Stimulated activated CD4-positive, alpha-beta T cell treated with anti-CD3 and anti-CD28 coated beads, TNF-alpha, amount 100 ng/mL, for 4 hours (primary cell): ENCODE data around the gene MRPS21.

ENCODE experiments used
- DNase-seq, 3 experiments: peaks; one replicate each; pipeline ENCODE4 v3.0.0-alpha.2; 2020; ENCODE audit warnings: low read depth in 3 of 3

The MRPS21 gene

DNA sequence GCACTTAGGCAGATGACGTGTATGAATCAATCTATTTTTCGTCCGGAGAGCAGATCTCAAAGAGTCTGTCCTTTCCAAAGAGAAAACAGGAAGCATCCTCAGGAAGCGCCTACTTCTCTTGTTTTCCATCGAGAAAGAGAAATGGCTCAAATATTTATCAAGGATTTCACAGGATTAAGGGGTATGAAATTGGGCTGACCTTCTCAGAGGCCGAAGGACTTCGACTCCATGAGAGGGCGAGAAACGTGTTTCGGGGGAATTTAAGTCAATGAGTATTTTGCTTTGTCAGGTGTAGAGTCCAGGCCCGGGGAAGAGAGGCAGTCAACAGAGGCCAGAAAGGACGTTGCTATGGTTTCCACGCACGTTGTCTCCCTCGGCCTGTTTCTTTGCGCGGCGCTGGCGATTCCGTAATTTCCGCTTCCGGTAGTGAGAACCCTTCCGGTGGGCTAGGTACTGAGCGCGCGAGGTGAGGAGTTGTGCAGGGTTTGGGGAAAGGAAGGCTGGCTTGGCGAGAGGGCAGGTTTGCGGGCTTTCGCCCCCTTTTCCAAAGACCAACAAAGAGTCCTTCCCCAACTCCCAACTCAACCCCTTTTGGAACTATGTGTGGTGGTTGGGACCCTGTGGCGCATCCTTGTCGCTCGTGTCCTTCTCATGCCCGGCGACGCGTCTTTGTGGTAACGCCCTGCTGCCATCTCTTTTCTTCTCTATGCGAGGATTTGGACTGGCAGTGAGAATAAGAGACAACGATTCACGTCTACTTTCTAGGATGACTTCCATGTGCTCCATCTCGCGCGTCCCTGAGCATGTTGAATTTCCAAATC lies at the start of gene MRPS21:
Gene MRPS21 (plus strand): TSS at position 429 of the 821 bp plus-strand sequence. CDS start 506 bp downstream, outside the sequence.
- peak; percentile 69 to 71 (median 70) for DNase-seq

DNA sequence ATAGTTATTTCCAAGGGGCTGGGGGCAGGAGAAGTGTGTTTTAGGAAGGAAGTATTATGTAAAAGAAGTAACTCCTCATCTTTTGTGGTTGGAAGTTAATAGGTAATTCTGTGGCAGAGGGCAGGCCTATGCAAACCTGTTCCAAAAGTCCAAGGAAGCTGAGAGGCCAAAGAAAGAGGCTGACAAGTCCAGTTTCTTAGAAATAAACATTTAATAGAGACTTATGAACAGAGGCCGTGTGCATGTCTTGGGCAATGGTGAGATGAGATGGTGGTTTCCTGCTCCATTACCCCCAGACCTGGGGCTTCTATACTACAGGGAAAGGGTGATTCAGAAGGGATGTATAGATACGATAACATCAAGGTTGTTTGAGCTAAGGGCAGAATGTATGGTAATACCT lies 43.7 kb upstream of the MRPS21 start:
- no peak for DNase-seq

DNA sequence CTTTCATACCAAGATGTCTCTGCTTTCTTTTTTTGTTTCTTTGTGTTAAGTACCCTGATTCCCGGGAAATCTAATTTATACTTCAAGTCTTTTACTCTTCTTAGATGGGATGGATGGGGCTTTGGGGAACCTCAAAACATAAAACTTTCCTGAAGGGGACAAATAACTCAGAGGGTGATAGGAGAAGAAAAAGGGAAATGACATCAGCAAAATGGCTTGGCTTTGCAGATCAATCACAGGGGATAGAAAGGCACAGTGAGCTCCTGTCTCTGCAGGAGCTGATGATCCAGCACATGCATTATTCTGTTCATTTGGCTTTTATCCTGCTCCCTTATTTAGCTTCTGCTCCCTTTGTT lies 37.5 kb upstream of the MRPS21 start:
- no peak for DNase-seq

DNA sequence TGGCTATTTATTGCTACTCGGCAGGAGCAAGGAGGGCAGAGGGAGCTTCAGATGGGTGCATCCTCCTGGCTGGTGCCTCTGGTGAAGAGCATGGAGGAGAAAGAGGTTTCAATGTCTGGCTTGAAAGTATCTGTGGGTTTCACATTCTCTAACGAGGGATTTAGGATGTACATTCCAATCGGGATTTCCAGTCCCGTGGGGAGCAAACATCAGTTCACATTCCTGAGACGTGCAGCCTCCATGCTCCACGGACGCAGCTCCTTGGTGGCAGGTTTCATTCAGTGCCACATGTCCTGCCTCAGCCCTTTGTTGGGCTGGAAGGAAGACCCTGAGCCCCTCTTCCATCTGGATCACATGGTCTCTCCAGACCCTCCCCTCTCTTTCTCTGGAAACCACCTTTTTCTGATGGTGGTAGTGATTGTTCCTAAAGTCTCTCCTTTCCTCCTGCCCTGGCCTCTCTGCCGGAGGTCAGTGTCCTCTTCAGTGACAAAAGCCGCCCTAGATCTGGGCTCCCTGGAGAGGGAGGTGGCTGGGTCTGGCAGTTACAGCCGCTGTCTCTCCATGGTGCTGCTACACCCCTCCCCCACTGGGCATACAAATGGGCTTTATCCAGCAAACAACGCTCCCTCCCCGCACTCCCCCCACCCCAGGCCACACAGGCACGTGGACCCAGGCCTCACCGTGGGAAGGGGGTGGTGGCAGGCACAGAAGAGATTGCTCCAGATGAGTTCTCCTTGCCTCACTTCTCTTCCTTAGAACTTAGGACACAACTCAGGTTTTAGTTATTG lies 36.9 kb upstream of the MRPS21 start:
- DNase-seq: no peak

DNA sequence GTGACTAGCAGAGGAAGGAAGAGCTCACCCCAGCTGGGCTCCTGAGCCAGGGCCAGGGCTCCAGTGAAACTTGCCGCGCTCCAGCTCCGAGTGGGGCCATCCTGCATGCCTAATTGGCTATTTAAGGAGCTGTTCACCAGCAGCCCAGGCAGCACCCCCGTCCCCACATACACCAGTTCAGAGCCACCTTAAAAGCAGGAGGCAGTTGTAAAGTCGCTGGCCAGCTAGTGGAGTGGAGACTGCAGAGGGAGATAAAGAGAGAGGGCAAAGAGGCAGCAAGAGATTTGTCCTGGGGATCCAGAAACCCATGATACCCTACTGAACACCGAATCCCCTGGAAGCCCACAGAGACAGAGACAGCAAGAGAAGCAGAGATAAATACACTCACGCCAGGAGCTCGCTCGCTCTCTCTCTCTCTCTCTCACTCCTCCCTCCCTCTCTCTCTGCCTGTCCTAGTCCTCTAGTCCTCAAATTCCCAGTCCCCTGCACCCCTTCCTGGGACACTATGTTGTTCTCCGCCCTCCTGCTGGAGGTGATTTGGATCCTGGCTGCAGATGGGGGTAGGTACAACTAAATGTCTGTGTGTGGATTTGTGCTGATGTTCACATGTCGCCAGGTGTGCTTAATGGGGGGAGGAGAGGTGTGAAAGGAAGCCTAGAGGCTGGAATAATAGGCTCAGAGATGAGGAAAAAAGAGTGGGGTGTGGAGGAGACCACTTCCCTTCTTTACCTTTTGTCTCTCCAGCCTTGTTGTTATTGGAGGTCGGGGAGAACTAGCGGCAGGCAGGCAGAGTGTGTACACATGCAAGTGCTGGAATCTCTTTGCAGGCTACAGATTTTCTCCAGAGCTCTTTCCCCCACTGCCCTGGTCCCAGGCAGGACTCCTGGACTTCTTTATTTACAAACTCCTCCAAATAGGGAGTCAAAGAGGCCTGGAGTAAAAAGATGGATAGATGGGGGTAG lies 35.8 kb upstream of the MRPS21 start, which contains the start of gene CA14:
Gene CA14 (plus strand): TSS at position 151 of the 962 bp plus-strand sequence. CDS start 355 bp downstream, at position 506.
- DNase-seq: no peak

DNA sequence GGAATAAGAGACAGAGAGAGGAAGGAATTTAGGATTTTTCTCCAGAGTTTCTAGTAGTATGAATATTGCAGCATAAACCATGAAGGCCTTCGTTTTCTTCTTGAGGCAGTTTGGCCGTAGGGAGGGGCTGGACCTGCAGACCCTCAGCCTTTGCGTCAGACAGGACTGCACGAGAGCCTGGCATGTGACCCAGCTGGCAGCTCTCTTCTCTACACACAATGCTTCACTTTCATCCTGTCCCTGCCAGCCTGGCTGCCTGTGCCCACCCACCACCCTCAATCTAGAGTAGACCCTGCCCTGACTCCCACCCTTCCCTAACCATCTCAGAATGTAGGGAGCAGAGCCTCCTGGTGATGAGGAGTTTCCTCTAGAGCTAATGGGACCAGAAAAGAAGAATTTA lies 34.4 kb upstream of the MRPS21 start:
- DNase-seq: no peak

DNA sequence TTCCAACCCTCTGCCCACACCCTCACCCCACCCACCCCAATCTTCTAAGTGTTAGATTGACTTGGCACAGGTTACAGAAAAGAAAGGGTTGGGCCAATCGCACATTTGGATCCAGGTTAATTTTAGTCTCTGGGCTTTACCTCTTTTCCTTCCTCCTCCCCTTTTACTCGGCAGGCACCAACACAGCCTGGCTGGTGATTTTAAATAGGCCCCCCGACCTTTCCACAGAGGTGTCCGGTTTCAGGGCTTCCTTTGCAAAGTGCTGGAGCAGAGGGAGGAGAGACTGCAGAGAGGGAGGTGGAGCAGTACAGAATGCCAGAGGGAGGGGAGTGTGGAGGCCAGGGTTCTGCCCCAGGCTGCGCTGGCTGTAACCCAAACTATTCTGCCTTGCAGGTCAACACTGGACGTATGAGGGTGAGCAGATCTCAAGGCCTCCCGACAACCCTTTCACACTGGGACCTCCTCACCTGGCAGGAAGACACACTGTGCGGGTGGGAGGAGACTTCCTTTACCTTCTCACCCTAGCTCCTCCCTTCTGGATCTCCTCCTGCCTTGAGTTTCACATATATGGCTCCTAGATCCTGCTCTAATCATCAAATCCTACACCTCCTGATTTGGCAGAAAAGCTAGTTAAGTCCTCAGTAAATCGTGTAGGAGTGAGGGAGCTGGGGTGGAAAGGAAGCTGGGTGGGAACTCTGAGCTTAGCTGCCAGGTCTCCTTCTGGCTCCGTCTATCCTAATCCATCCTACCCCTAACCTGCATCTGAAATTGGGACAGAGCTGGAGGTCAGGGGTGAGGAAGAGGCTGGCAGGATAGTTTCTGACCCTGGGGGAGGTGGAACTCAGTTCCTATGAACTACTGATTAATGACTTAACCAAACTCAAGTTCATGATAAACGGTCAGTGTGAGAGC lies 33.6 kb upstream of the MRPS21 start:
- no peak for DNase-seq

DNA sequence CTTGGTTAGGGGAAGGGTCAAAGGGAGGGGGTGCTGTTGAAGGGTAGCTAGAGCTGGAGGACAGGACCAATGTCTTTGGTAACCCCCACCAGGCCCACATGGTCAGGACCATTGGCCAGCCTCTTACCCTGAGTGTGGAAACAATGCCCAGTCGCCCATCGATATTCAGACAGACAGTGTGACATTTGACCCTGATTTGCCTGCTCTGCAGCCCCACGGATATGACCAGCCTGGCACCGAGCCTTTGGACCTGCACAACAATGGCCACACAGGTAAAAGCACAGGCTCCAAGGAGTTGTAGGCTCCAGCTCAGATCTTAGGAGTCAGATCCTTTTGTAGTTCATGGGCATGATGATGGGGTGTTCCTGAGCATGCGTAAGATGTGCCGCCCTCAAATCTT lies 32.3 kb upstream of the MRPS21 start:
- no peak for DNase-seq

DNA sequence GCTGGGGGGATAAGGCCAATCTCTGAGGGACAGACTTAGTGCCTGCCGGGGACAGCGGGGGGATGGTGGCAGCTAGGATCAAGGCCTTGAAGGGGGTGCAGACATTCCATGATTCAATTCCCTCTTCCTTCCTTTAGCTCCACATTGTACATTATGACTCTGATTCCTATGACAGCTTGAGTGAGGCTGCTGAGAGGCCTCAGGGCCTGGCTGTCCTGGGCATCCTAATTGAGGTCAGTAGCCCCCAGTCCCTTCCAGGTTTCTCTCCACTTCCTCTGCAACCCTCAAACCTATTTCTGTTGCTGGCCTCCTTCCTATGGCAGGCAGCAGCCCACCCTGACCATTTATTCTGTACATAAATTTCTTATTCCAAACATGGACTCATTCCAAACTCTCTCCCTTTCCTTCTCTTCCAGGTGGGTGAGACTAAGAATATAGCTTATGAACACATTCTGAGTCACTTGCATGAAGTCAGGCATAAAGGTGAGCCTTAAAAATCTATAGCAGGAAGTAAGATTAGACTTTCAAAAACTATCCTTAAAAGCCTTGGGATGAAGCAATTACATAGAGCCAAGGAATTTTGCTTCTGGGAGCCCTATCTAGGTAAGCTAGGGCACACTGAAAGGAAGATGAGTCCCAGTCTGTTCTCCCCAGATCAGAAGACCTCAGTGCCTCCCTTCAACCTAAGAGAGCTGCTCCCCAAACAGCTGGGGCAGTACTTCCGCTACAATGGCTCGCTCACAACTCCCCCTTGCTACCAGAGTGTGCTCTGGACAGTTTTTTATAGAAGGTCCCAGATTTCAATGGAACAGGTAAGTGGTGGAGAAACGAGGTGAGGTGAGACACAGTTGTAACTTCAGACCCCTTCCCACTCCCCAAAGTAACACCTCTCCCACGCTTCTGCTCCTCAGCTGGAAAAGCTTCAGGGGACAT lies 31.0 kb upstream of the MRPS21 start:
- no peak for DNase-seq

DNA sequence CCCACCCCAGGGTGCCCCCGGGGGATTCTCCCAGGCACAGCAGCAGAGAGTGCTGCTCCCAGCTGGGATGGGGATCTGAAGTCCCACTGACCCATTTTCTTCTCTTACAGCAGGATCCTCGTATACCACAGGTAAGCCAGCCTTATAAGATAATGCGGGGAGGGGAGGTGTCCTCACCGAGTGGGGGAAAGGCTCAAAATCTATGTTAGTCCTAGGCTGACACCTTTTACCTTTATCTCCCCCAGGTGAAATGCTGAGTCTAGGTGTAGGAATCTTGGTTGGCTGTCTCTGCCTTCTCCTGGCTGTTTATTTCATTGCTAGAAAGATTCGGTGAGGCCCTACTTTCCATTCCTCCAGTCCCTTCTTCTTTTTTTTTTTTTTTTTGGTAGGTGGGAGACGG lies 30.1 kb upstream of the MRPS21 start:
- no peak for DNase-seq

DNA sequence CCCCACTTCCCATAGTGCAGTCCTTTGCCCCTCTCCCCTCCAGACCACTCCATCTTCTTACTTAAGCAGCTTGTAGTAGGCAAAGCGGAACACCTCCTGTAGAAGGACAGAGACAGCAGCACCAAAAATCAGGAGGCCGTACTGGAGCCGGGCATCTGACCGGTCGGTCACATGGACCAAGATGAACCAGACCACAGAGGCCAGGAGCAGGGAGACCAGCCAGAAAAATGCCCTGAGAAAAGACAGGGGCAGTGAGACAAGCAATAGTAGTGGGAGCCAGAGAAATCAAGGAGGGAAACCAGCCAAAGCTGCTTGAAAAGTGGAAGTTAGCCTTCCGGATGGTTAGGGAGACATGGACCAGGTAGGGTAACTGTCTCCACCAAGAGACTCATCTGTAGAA lies 25.8 kb upstream of the MRPS21 start:
- DNase-seq: no peak

DNA sequence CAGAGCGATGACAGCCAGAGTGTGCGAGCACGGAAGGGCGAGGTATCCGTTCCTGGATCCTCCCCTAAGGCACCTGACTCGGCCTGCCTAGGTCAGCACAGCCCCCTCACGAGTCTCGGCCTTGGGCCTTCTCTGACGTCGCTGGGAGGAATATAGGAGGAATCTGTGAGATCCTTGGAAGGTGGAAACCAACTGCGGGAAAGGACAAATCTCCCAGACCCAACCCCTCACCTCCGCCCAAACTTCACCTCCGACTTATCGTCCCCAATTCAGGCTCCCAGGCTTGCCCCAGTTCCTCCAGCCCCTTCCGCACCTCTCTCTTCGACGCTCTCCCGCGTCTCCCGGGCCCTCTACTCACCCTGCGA lies 25.3 kb upstream of the MRPS21 start:
- DNase-seq: no peak

DNA sequence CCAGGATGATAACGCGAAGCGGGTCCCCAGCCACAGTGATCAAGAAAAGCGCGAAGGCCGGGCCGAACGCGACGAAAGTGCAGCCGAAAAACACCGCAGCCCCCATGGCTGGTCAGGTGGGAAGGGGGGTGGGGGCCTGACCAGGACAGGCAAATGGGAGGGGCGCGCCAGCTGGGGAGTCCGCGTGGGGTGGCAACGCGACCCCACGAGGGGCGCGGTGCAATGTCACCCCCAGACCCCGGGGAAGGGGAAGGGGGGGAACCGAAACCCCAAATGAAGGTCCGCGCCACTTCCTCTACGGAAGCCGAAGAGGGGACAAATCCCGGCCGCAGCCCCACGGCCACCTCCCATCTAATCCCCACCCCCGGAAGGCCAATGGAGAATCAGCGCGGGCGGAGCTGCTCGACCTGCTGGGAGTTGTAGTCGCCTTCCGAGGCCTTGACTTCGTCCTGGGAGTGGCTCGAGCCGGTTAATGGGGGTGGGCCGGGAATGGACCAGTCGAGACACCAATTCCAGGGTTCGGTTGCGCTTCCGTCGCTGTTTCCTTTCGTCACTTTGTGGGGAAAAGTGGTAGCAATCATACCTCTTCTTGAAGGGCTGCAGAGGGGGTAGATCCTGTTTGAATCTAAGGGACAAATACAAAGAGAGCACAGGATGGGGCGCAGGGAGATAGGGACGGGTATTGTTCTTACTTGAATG lies 24.8 kb upstream of the MRPS21 start, which contains the start of gene APH1A:
Gene APH1A (minus strand): TSS at position 312 of the 699 bp plus-strand sequence. CDS start 206 bp downstream, at position 106.
- peak; percentile 81 to 88 (median 87) for DNase-seq

DNA sequence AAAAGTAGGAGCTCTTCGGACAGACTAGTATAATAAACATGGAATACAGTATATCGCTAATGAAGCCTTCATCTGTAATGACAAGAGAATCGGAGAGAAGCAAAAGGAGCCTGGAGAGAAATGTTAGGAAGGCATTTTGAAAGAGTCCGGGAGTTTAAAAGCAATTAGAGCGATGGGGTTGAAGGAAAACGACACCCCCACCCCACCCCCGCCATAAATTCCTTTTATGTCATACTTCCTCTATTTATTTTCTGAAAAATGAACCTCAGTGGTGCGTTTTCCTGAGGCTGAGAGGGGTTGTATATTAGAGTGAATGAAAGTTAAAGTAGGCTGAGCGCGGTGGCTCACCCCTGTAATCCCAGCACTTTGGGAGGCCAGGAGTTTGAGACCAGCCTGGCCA lies 24.2 kb upstream of the MRPS21 start:
- DNase-seq: no peak

DNA sequence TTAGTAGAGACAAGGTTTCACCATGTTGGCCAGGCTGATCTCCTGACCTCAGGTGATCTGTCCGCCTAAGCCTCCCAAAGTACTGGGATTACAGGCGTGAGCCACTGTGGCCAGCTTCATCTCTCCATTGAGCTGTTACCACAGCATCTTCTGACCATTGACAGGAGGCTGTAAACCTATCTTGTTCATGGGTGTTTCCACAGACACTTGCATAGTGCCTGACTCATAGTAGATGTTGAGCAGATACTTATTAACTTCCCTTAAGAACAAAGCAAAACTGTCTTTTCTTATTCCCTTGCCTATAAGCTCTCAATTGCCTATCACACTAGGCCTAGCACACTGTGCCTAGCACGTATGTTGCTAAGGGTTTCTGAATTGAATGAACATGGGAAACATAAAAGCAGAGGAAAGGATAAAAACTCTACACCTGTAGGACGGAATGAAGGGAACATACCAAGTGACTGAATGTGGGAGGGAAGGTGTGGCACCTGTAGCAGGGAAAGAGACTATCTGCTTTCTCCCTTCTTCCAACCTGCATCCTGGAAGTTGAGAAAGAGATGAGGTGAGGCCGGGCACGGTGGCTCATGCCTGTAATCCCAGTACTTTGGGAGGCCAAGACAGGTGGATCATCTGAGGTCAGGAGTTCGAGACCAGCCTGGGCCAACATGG lies 22.2 kb upstream of the MRPS21 start:
- DNase-seq: no peak

DNA sequence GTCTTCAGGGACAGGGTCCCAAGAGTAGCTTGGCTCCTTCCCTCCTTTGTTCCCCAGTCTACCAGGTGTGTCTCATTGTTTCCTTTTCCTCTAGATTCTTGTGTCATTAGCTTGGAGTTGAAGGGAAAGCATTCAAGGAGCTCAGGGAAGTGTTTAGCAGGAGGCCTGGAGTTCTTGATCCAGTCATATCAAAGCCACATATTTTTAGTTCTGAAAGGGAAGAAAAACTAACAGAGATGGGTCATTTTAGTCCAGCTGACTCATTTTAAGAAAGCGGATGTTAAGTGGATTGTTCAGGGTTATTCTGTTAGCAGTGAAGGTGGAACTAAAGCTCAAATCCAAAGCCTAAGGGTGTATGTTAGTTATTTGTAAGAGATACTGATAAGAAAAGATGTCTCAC lies 20.4 kb upstream of the MRPS21 start:
- DNase-seq: no peak

DNA sequence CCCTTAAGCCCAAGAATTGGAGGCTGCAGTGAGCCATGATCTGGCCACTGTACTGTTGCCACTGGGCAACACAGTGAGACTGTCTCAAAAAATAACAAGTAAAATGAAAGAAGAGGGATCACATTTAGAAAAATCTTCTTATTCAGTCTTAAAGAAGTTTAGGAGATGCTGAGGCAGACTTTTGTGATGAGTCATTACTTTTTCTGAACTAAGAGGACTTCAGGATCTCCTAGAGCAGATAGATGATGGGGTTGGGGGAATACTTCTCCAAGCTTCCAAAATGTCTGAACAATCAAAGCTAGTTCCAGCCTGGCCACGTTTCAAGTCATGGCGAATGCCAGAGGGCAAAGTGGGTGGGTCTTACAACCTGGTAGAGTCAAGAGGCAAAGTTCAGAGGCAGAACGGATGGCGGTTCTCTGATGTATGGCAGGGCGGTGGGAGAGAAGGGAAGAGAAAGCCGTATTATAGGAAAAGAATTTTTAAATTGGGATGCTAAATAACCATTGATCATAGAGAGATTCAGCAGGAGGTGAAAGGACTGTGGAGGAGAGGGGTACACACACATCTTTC lies 13.4 kb upstream of the MRPS21 start:
- no peak for DNase-seq

DNA sequence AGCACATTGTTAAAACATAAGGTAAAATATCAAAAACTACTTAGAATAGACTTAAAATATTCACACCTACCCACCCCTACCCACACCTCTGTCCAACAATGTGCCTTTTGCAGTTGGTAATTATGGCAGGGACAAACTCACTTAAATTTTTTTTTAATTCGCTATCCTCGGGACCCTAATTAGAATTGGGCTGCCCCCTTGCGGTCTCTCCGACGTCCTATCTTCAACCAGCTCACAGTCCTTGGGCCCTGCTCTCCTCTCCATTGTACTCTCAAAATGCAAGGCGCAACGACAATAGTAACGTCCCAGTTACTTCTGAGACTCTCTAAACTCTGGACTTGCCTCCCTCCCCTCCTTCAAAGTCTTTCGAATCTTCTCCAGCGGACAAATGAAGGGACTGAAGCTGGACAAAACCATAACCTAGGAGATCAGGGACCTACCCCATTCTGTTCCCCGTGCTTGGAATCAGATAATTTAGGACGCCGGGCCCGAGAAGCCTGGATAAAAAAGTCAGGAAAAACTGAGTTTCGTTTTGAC lies 12.4 kb upstream of the MRPS21 start:
- peak in 2 of 3 experiments; percentile 38 to 44 for DNase-seq
